ENCODE data around the gene MGME1.

- TF ChIP-seq POLR2A (conservative IDR thresholded peaks at IDR 0.05) (no peak), IRF2 (CRISPR knock-in tag; IDR thresholded peaks at IDR 0.05) (no peak)
Measured at GRCh38 chr20:17921774-17922173, 47.0 kb upstream of the MGME1 start.
